NCI-H82 treated with DMSO at 0.1 percent for 48 hours (cell line): Measurements from ENCODE around the gene HUNK.
"Not testable (repeated sequence)": the region's sequence is repeated elsewhere in the genome, so short reads cannot be mapped to it uniquely, and the experiment has no call there.

Experiments used
- DNase-seq: peaks from one replicate; lab custom pipeline; 2025; ENCODE audit not compliant: unreplicated experiment; lab: John Stamatoyannopoulos, UW

Gene HUNK

DNA sequence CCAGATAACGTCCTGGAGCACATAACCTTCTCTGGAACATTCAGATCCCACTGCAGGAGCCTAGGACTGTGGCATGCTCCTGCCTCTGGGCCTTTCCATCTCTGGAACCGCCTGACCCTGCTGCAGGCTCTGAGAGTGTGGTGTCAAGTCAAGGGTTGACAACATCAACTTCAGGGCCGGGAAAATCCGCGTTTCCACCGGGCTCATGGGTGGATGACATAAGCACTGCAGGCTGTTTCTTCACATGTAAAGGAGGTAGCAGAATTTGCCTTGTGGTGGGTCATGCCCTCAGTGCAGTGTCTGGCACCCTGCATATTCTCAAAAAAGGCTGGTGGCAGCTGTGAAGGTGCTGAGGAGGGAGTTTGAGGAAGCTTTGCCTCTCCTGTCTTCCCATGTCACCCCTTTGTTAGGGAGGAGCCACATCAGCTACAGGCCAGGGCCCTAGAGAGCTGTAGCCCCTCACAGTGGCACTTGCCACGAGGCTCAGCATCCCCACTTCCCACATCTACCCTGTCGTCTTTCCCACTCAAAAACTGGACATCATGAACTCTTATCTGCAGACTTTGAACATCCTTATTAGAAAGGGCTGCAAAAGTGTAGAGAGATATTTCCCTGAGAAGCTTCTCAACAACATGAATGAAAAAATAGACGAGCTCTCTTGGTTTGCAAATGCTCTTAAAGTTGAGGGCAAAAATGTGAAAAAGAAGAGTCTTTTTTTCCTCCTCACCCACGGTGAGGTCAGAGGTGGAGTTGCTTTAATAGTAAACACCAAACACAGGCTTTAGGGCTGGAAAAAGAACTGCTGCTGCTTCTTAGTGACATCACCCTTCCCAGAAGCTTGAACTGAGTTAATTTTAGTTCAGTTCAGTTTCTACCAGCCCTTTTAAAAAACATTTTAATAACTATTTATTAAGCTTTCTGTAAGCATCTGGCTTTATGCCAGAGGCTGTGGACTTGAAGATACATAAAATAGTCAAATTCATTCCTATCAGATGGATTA, 121.3 kb downstream of the HUNK start:
- DNase-seq, result no peak

DNA sequence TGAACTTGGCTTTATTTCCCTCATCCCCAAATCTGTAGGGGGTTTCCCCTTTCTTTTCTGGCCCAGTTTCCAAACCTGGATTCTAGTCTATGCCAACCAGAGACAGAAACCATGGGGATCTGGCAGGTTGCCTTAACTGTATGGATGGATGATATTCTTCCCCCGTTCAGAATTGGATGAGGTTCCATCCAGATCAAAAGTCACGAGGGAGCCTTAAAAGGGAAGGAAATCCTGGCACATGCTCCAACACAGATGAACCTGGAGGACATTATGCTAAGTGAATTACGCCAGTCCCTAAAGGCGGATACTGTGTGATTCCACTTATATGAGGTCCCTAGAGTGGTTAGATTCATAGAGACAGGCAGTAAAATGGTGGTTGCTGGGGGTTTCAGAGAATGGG, 124.4 kb downstream of the HUNK start:
- no peak for DNase-seq

GRCh38 chr21:31999810-32000468, 127.1 kb downstream of the HUNK start:
- no peak for DNase-seq

DNA sequence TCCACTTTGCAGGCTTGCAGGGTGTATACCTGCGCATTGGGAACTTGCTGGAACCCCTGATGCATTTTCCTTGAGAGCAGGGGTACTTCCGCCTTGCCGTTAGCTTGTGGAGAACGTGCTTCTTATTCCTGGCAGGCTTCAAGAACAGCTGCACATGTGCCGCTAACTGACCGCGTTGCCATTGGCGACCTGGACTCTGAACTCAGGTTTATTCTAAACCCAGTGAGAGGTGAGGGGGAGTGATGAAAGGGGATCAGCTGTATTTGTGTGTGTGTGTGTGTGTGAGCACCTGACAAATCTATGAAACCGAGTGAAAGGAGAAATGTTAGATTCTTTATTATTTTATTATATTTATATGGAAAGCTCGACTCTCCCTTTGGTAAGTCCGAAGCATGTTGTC, 128.6 kb downstream of the HUNK start:
- DNase-seq, result no peak

GRCh38 chr21:32003411-32003810, 130.6 kb downstream of the HUNK start:
- DNase-seq, result no peak

- DNase-seq, result no peak
Observed at GRCh38 chr21:32004291-32004690, 131.5 kb downstream of the HUNK start.

DNA sequence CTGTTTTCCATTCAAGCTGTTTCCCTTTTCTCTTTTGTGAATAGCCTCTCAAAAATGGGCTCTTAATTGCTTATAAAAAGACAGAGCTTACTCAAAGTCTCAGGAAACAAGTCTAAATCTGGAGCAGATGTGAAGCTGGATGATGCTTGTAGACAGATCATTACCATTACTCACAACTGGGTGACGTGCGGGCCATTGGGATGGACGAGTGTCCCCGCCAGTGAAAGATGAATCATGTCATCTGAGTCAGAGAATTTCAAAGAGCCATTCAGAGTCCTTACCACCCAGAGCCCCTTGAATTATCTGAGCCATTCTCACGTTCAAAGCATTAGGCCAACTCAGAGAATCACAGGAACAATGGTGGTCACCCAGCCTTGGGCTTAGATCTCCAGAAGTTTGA, 134.6 kb downstream of the HUNK start:
- DNase-seq, result no peak

DNA sequence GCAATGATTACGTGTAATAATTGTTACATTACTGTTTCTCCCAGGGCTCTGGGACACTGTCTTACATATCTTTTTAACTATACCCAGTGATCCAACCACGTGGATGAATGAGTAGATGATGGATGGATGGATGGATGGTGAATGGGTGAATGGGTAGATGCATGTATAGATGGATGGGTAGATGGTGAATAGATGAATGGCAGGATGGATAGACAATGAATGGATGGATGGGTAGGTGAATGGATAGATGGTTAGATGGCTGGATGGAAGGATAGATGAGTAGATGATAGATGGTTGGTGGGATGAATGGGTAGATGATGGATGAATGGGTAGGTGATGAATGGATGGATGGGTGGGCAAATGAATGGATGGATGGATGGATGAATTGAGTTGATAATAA, 135.9 kb downstream of the HUNK start:
- DNase-seq, result no peak

DNA sequence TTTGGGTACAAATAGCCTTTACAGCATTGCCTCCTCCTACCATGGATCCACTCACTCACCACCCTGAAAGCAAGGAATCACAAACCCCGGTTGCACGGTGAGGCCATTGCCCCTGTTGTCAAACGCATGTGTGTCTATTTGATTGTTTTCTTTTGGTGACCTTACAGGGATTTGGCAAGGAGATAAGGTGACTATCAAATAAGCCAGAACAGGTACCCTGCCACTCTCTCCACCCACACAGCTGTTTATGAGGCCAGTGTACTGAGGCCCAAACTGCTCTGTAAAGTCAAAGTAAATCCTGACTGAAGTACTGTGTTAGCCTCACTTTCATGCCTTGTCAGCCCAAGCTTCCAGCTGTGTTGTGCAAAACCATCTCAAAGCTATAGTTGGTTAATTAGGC, 136.4 kb downstream of the HUNK start:
- DNase-seq, result no peak

GRCh38 chr21:32015461-32016139, 142.8 kb downstream of the HUNK start:
- no peak for DNase-seq

- DNase-seq, result no peak
Observed at GRCh38 chr21:32018381-32018780, 145.6 kb downstream of the HUNK start.

DNA sequence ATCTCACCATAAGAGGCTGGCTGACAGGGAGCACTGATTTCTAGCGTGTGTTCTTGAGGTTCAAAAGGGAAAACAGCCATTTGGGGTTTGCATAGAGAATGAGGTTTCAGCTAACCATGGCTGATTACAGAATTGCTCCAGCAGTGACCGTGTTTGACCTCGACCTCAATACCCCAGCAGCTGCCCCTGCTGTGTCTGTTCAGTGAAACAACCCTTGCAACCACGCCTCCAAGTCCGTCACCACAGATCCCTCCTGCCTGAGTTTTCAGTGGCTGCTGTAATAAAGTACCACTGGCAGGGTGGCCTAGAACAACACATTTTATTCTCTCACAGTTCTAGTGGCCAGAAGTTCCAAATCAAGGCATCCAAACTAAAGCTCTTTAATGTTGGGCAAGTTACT, 147.7 kb downstream of the HUNK start:
- no peak for DNase-seq

GRCh38 chr21:32021319-32021994, 148.6 kb downstream of the HUNK start:
- no peak for DNase-seq

- DNase-seq, result no peak
Observed at GRCh38 chr21:32022146-32022545, 149.3 kb downstream of the HUNK start.

GRCh38 chr21:32030146-32030652, 157.4 kb downstream of the HUNK start:
- DNase-seq, result no peak

DNA sequence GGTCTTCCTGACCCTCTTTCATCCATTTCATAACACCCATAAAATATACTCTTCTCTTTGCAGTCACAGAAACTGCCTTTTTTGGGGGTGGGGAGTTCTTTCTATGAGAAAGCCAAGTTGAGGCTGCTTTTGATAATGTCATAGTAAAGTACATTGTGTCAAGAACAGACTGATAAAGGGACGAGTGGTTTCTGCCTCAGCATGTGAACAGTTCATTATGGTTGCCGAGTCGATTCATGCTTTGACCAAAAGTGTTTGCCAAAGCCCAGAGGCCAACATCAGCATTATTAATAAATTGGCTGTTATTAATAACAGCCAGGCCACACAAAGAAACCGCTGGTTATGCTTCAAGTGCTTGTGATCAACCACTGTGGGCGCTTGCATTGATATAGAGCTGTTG, 162.0 kb downstream of the HUNK start:
- DNase-seq, result no peak

DNA sequence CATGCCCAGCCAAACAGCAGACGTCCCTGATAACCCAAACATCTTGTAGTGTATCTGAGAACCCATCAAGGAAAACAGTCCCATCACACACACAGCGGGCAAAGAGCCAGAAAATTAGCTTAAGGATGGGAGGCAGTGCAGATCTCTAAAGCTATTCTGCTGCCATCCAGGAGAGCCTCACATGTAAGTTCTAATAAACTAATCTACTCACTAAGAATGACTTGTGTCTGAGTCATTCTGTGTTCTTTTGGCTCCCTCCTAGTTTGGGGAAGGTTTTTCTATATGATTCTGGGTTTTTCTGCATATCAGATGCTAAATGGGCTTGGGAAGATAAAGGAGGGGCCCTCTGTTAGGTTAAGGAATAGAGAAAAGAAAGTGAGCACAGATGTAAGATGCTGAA, 162.8 kb downstream of the HUNK start:
- no peak for DNase-seq

DNA sequence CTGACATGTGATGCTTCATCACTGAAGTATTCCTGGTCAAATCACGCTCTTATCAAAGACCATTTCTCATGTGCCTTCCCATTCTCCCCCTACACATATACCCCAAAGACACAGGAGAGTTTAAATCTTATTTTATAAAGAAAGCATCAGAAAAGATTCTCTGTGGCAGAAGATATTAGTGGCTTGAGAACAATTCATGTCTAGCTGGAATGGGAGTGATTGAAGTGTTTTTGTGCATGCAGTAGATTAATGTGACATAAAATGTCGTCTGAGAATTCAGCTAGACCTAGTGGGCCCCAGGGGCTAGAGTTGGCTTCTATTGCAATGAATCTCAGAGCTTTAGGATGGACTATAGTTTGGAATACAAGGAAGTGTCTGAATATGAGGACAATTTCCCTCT, 163.9 kb downstream of the HUNK start:
- no peak for DNase-seq

- not testable (repeated sequence) for DNase-seq
Observed at GRCh38 chr21:32038751-32039150, 165.9 kb downstream of the HUNK start.

GRCh38 chr21:32043458-32043857, 170.6 kb downstream of the HUNK start:
- DNase-seq, result no peak
